ENCODE results near the gene SPI1. TPM values are rescaled to one million over a fixed set of nuclear protein-coding genes. Genes with fewer than 3 reads are reported as not detected.

Gene SPI1
- total RNA-seq, 2 donors from 2014 or later = 7.5 to 10.9 TPM

- 65 to 69% methylated on average over 7 of the region's 7 CpGs for WGBS, 2 donors
Measured at GRCh38 chr11:47372422-47372821, 5.9 kb downstream of the SPI1 start.

GRCh38 chr11:47369676-47370075, 8.7 kb downstream of the SPI1 start:
- WGBS, 2 donors = 38 to 39% methylated on average over 3 of the region's 3 CpGs
- DNase-seq = no peak
- Histone ChIP-seq H3K4me1 (no peaks in the 10 kb centered on the region), H3K9me3 (no peaks in the 10 kb centered on the region), H3K27ac (no peak overlapping the region), H3K36me3 (replicated peaks in 1 of 2; ENCODE audit: insufficient read depth in 1 of 2, low read depth in 2 of 2) (no peaks in the 10 kb centered on the region), H3K4me3 (no peak overlapping the region), H3K27me3 (no peaks in the 10 kb centered on the region)
- ATAC-seq = no peak
- intact Hi-C loops (cut with DNase I) = no loop called here
- TF ChIP-seq CTCF (IDR thresholded peaks at IDR 0.05) (no peak), POLR2A (IDR thresholded peaks at IDR 0.05) (no peak)

More at GRCh38 chr11:47372422-47372821, 5.9 kb downstream of the SPI1 start:
- Histone ChIP-seq H3K4me1 (no peaks in the 10 kb centered on the region), H3K27ac (no peak overlapping the region), H3K9me3 (no peaks in the 10 kb centered on the region), H3K27me3 (no peaks in the 10 kb centered on the region), H3K36me3 (replicated peaks in 1 of 2; ENCODE audit: insufficient read depth in 1 of 2, low read depth in 2 of 2) (no peaks in the 10 kb centered on the region), H3K4me3 (no peak overlapping the region)
- DNase-seq (no peak), ATAC-seq (no peak)
- TF ChIP-seq CTCF (IDR thresholded peaks at IDR 0.05) (no peak), POLR2A (IDR thresholded peaks at IDR 0.05) (no peak)
- intact Hi-C loops (cut with DNase I) = no loop called here

- no peaks in the 10 kb centered on the region for H3K9me3 ChIP-seq
- DNase-seq (no peak), ATAC-seq (no peak)
- intact Hi-C loops (cut with DNase I) = no loop called here
- no peak overlapping the region for H3K27ac ChIP-seq
- no peaks in the 10 kb centered on the region for H3K36me3 ChIP-seq (replicated peaks in 1 of 2; ENCODE audit: insufficient read depth in 1 of 2, low read depth in 2 of 2)
- no peaks in the 10 kb centered on the region for H3K4me1 ChIP-seq
- H3K4me3 ChIP-seq = no peak overlapping the region
- WGBS, 2 donors = 57% methylated on average over 1 of the region's 1 CpG
- TF ChIP-seq POLR2A (IDR thresholded peaks at IDR 0.05) (no peak), CTCF (IDR thresholded peaks at IDR 0.05) (no peak)
- H3K27me3 ChIP-seq = no peaks in the 10 kb centered on the region
Measured at GRCh38 chr11:47366020-47366490, 12.3 kb downstream of the SPI1 start.

GRCh38 chr11:47361419-47361818, 16.9 kb downstream of the SPI1 start:
- H3K27ac ChIP-seq = no peak overlapping the region
- DNase-seq (no peak), ATAC-seq (no peak)
- H3K27me3 ChIP-seq = no peaks in the 10 kb centered on the region
- WGBS, 2 donors = 78 to 80% methylated on average over 13 of the region's 13 CpGs
- H3K4me1 ChIP-seq = no peaks in the 10 kb centered on the region
- intact Hi-C loops (cut with DNase I) = no loop called here
- H3K9me3 ChIP-seq = no peaks in the 10 kb centered on the region
- no peaks in the 10 kb centered on the region for H3K36me3 ChIP-seq (replicated peaks in 1 of 2; ENCODE audit: insufficient read depth in 1 of 2, low read depth in 2 of 2)
- no peak overlapping the region for H3K4me3 ChIP-seq
- TF ChIP-seq CTCF (IDR thresholded peaks at IDR 0.05) (no peak), POLR2A (IDR thresholded peaks at IDR 0.05) (no peak)

GRCh38 chr11:47360341-47360740, 18.0 kb downstream of the SPI1 start:
- intact Hi-C loops (cut with DNase I) = no loop called here
- ATAC-seq = no peak
- no peak overlapping the region for H3K27ac ChIP-seq

More at GRCh38 chr11:47360341-47360740, 18.0 kb downstream of the SPI1 start:
- Histone ChIP-seq H3K4me3 (no peak overlapping the region), H3K9me3 (no peaks in the 10 kb centered on the region), H3K4me1 (peaks cover 5% of the 10 kb centered on the region), H3K27me3 (no peaks in the 10 kb centered on the region), H3K36me3 (replicated peaks in 1 of 2; ENCODE audit: insufficient read depth in 1 of 2, low read depth in 2 of 2) (no peaks in the 10 kb centered on the region)
- TF ChIP-seq CTCF (IDR thresholded peaks at IDR 0.05) = no peak
- no peak for TF ChIP-seq POLR2A (IDR thresholded peaks at IDR 0.05)
- no peak for DNase-seq
- 87 to 91% methylated on average over 15 of the region's 15 CpGs for WGBS, 2 donors

Data from body of pancreas (tissue), 4 donors.